IPS DF 6.9 (cell line): Measurements from ENCODE around the gene CDK10.
A peak's percentile ranks its signal among the peaks of the same experiment; 100 is the strongest.
"Not testable (repeated sequence)": the region's sequence is repeated elsewhere in the genome, so short reads cannot be mapped to it uniquely, and the experiment has no call there.

Experiments used
- DNase-seq: peaks from one replicate; pipeline ENCODE4 v3.0.0-alpha.2; 2013; ENCODE audit warnings: low read depth, low spot score
- H3K27ac ChIP-seq: one replicate; pipeline ENCODE4 v1.5.1; 2013; ENCODE audit warnings: low read length, control low read depth
- H3K27me3 ChIP-seq: 2 replicates; pipeline ENCODE4 v1.6.1; 2013; ENCODE audit warnings: mild to moderate bottlenecking, low read length; ENCODE audit not compliant: control insufficient read depth, insufficient read depth
- H3K36me3 ChIP-seq: 2 replicates; pipeline ENCODE4 v1.6.1; 2013; ENCODE audit warnings: low read length; ENCODE audit not compliant: control insufficient read depth, insufficient read depth
- H3K4me1 ChIP-seq: 2 replicates; pipeline ENCODE4 v1.6.1; 2013; ENCODE audit warnings: low read length; ENCODE audit not compliant: control insufficient read depth, insufficient read depth
- H3K4me3 ChIP-seq: 2 replicates; pipeline ENCODE4 v1.5.1; 2013; ENCODE audit warnings: mild to moderate bottlenecking, low read length
- H3K9me3 ChIP-seq: 2 replicates; pipeline ENCODE4 v1.6.1; 2013; ENCODE audit warnings: low read length, inconsistent platforms; ENCODE audit not compliant: control insufficient read depth, insufficient read depth
- WGBS: extraction: QIAGEN DNeasy Blood & Tissue Kit; methylation state at CpG from one replicate; pipeline ENCODE4 v1.1.7; 2013; ENCODE audit warnings: mixed read lengths, missing lambda C conversion rate; ENCODE audit not compliant: insufficient read length, insufficient coverage; 5-methylcytosine and 5-hydroxymethylcytosine counted together

The CDK10 gene

GRCh38 chr16:89651584-89651983 lies 34.9 kb upstream of the CDK10 start:
- Histone ChIP-seq H3K36me3 (peaks cover 19% of the 10 kb centered on the region), H3K27ac (no peak overlapping the region), H3K4me3 (no peak overlapping the region), H3K9me3 (no peaks in the 10 kb centered on the region), H3K27me3 (no peaks in the 10 kb centered on the region), H3K4me1 (0 out of 2 replicates have a peak, but pooled peaks cover 1% of the 10 kb centered on the region)
- DNase-seq, result no peak
- no CpG with 5 or more reads among the region's 15 CpGs for WGBS

DNA sequence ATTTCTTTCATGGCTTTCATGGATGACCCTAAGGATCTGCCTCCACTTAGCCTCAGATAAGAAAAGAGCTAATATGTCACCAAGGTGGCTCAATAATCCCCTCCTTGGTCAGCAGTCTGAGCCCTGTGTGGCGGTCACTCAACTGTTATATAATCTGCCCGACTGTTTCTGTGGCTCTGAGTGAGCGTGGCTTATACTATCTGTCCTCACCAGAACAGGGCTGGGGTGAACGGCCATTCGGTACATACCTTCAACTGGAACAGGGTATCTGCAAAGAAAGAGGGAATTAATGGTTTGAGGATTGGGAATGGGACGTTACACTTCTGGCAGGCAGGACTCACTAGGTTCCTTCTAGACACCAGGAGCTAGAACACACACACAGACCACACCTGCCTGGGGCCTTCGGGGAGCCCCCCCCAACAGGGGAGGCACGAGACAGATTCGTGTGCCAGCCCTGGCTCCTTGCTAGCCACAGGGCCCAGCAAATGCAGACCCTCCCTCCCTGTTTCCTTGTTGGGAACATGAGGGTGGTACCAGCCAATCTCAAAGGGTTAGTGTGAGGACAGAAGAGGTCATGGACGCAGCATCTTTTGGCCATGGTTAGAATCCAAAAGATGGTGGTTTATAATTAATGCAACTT lies 32.7 kb upstream of the CDK10 start:
- Histone ChIP-seq H3K27ac (no peak overlapping the region), H3K36me3 (peaks cover 12% of the 10 kb centered on the region; the same call in 1 of the 2 replicates), H3K9me3 (no peaks in the 10 kb centered on the region), H3K27me3 (no peaks in the 10 kb centered on the region), H3K4me1 (peaks cover 4% of the 10 kb centered on the region; the same call in 1 of the 2 replicates), H3K4me3 (no peak overlapping the region)
- no peak for DNase-seq
- no CpG with 5 or more reads among the region's 10 CpGs for WGBS

- Histone ChIP-seq H3K27me3 (no peaks in the 10 kb centered on the region), H3K27ac (no peak overlapping the region), H3K36me3 (peaks cover 10% of the 10 kb centered on the region; the same call in 1 of the 2 replicates), H3K4me3 (no peak overlapping the region), H3K4me1 (peaks cover 4% of the 10 kb centered on the region; the same call in 1 of the 2 replicates), H3K9me3 (no peaks in the 10 kb centered on the region)
- DNase-seq, result no peak
- no CpG with 5 or more reads among the region's 10 CpGs for WGBS
These were observed 31.3 kb upstream of the CDK10 start for GRCh38 chr16:89655062-89655643.

DNA sequence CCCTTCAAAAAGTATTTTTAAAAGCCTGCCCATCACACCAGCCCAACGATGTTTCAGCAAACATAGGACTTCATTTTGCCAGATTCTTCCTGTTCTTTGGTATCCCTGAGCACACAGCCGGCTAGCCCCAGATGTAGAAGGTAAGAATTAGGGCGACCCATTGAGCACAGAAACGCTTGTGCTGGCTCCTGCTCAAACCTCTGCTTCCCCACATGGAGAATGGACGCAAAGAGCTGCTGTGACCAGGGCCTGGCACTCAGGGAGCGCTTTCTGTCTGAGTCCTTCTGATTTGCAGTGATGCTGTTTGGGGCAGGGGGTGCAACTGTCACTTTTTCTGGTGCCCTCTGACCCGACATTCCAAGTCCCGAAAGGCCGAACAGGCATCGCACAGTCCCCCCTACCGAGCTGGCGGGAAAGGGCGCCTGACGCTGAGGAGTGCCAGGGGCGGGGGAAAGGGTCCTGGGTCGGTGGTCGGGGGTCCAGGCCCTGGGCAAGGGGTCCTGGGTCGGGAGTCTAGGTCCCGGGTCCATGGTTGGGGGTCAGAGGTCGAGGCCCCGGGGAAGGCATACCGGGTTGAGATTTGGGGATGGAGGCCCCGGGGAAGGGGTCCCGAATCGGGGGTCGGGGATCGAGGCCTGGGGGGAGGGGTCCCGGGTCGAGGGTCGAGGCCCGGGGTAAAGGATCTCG lies 29.9 kb upstream of the CDK10 start:
- DNase-seq, result no peak
- Histone ChIP-seq H3K4me1 (peaks cover 4% of the 10 kb centered on the region; the same call in 1 of the 2 replicates), H3K4me3 (peak overlapping the region; percentile 96; the same call in 1 of the 2 replicates), H3K27me3 (no peaks in the 10 kb centered on the region), H3K9me3 (no peaks in the 10 kb centered on the region), H3K27ac (no peak overlapping the region), H3K36me3 (0 out of 2 replicates have a peak, but pooled peaks cover 5% of the 10 kb centered on the region)
- no CpG with 5 or more reads among the region's 32 CpGs for WGBS

DNA sequence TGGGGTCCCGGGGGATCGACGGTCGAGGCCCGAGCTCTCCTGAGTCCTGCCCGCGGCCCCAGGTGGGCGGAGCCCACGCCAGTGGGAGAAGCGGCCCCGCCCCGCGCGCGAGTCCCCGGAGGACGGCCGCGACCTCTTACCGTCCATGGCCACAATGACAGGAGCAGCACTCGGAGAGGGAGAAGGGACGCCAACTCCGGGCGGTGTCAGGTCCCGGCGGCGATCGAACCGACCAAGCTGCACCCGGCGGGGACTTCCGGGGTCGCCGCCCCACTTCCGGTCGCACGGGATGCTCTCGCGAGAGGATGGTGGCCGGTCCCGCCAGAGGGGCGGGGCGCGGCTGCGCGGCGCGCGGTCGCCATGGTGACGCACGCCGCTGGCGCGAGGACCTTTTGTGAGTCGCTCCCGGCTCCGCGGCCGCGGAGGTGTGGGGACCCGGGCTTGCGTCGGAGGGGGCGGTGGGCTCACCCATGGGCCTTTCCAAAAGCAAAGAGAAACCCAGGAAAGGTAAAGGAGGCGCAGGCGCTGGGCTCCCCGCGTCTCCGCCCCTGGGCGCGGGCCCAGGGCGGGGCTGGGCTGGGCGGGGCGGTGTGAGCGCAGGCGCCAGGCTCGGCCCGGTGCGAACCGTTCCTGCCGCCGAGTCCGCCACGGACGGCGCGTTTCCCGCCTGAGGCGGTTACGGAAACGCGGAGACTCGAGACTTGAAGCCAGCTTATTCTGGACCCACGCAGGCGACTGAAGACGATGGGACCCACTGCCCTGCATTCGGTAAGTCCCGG lies 28.9 kb upstream of the CDK10 start, which contains the start of the genes CHMP1A and SPATA33:
CHMP1A (minus strand) TSS at position 267 of the 779 bp plus-strand sequence; CDS start at position 147, 120 bp downstream.
SPATA33 (plus strand) TSS at position 395 of the 779 bp plus-strand sequence; CDS start at position 471, 76 bp downstream.
- WGBS, result no CpG with 5 or more reads among the region's 99 CpGs
- Histone ChIP-seq H3K27ac (no peak within 1 kb of the TSS), H3K4me3 (peak within 1 kb of the TSS; percentile 96), H3K9me3 (no peaks in the 10 kb centered on the region), H3K4me1 (peaks cover 4% of the 10 kb centered on the region; the same call in 1 of the 2 replicates), H3K27me3 (no peaks in the 10 kb centered on the region), H3K36me3 (0 out of 2 replicates have a peak, but pooled peaks cover under 1% of the 10 kb centered on the region)
- peak; percentile 57 for DNase-seq

DNA sequence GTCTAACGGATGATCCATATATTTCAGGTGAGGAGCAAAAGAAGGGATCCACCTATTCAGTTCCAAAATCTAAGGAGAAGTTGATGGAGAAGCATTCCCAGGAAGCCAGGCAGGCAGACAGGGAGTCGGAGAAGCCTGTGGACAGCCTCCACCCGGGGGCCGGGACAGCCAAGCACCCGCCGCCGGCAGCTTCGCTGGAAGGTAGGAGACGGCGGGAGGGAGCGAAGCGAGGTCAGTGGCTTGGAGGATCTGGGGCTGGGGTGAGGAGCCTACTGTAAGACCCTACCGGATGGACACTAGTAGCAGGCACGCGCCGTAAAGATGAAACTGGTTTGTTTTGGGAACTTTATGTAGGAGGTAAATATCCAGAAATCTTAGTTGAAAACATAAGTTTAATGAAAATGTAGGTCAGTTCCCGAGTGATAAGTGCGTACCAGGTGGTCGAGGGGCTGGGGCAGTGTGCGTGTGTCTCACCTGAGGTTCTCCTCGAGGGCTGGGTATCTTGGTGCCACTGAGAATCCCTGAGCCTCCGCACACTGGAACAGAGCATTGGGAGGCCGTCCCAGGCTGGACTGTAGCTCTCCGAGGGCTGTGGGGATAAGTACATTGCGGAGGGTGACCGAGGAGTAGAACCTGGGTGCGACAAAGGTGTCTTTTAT lies 28.1 kb upstream of the CDK10 start:
- H3K27ac ChIP-seq, result no peak overlapping the region

DNA sequence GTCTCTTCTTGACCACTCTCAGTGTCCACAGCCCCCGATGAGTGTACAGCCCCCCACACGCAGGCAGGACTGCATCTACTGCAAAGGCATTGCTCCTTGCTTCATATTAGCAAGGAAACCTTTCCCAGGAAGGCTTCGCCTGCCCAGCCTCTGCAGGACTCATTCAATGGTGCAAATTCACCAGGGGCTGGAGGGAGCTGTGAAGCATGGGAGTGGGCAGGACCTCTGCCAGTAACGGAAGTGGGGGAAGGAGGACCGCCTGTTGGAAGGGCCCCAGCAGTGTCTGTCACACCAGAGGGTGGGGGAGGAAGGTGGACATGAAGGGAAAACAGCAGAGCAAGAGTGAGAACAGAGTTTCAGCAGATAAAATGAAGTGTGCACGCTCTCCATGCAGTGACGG lies 26.3 kb upstream of the CDK10 start:
- no peaks in the 10 kb centered on the region for H3K9me3 ChIP-seq
- H3K4me1 ChIP-seq, result peaks cover 4% of the 10 kb centered on the region; the same call in 1 of the 2 replicates
- no peak for DNase-seq
- no peaks in the 10 kb centered on the region for H3K27me3 ChIP-seq
- H3K36me3 ChIP-seq, result no peaks in the 10 kb centered on the region
- no CpG with 5 or more reads among the region's 7 CpGs for WGBS
- no peak overlapping the region for H3K4me3 ChIP-seq
- H3K27ac ChIP-seq, result no peak overlapping the region

More for the DNA sequence above, 28.1 kb upstream of the CDK10 start:
- no peaks in the 10 kb centered on the region for H3K36me3 ChIP-seq
- no peak for DNase-seq
- no peaks in the 10 kb centered on the region for H3K27me3 ChIP-seq
- no peaks in the 10 kb centered on the region for H3K9me3 ChIP-seq
- H3K4me1 ChIP-seq, result peaks cover 4% of the 10 kb centered on the region; the same call in 1 of the 2 replicates
- no CpG with 5 or more reads among the region's 27 CpGs for WGBS
- peak overlapping the region; percentile 96 for H3K4me3 ChIP-seq

DNA sequence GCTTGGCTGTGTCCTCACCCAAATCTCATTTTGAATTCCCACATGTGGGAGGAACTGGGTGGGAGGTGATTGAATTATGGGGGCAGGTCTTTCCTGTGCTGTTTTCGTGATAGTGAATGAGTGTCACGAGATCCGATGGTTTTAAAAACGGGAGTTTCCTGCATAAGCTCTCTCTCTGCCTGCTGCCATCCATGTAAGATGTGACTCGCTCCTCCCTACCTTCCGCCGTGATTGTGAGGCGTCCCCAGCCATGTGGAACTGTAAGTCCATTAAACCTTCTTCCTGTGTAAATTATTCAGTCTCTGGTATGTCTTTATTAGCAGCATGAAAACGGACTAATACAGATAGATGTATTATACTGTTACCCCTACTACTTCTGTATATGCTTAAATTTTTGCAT lies 25.3 kb upstream of the CDK10 start:
- Histone ChIP-seq H3K27me3 (no peaks in the 10 kb centered on the region), H3K4me1 (peaks cover 4% of the 10 kb centered on the region; the same call in 1 of the 2 replicates), H3K9me3 (no peaks in the 10 kb centered on the region), H3K4me3 (no peak overlapping the region), H3K27ac (no peak overlapping the region), H3K36me3 (no peaks in the 10 kb centered on the region)
- WGBS, result no CpG with 5 or more reads among the region's 9 CpGs
- no peak for DNase-seq

DNA sequence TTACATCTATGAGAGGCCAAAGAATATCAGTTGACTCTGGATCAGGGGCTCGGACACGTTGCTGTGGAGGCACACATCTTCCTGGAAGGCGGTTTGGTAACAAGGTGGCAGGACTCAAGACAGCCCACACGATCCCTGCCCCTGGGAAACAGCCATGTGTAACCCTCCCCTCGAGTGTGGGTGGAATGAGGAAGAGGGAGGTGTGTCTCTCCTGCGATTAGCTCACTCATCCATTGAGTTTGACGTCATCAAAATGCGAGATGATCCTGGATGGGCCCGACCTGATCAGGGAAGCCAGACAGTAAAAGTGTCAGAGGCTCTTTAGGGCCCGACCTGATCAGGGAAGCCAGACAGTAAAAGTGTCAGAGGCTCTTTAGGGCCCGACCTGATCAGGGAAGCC lies 22.3 kb upstream of the CDK10 start:
- H3K9me3 ChIP-seq, H3K36me3 ChIP-seq, H3K27me3 ChIP-seq, H3K4me1 ChIP-seq, H3K27ac ChIP-seq, DNase-seq, H3K4me3 ChIP-seq: not testable (repeated sequence)
- WGBS, result no CpG with 5 or more reads among the region's 11 CpGs
